ENCODE measurements around the gene EFNB2. TPM values are rescaled to one million over a fixed set of nuclear protein-coding genes. Genes with fewer than 3 reads are reported as not detected.

EFNB2 gene
- polyA plus RNA-seq, 1 donor from 2014 or later = 53.1 TPM

- Histone ChIP-seq H2AFZ (ENCODE audit: low read depth, low read length) (no peak overlapping the region), H3K27ac (ENCODE audit: low read length) (no peak overlapping the region), H3K27me3 (ENCODE audit: insufficient read depth, low read depth, low read length) (no peaks in the 10 kb centered on the region), H3K4me2 (ENCODE audit: low read length) (no peak overlapping the region), H4K20me1 (ENCODE audit: insufficient read depth) (no peaks in the 10 kb centered on the region), H3K9ac (ENCODE audit: low read length) (no peak overlapping the region), H3K4me3 (ENCODE audit: low read length) (no peak overlapping the region), H3K9me3 (ENCODE audit: low read length) (no peaks in the 10 kb centered on the region), H3K9me2 (ENCODE audit: insufficient read depth, low read length) (no peaks in the 10 kb centered on the region), H3K79me2 (replicated peaks; ENCODE audit: insufficient read depth, low read length) (peaks cover 74% of the 10 kb centered on the region), H3F3A (ENCODE audit: insufficient read depth, low read length, poor library complexity, severe bottlenecking) (no peaks in the 10 kb centered on the region), H3K36me3 (ENCODE audit: insufficient read depth, low read length) (peaks cover 13% of the 10 kb centered on the region)
- TF ChIP-seq EZH2 (IDR thresholded peaks at IDR 0.05; ENCODE audit: borderline replicate concordance, insufficient read depth, low read length, poor library complexity, severe bottlenecking) (no peak), REST (IDR thresholded peaks at IDR 0.05; ENCODE audit: borderline replicate concordance) (no peak), RAD21 (conservative IDR thresholded peaks at IDR 0.05) (no peak), MXI1 (conservative IDR thresholded peaks at IDR 0.05; ENCODE audit: poor library complexity, severe bottlenecking) (no peak), TAF1 (IDR thresholded peaks at IDR 0.05; ENCODE audit: low read depth) (no peak), SMC3 (conservative IDR thresholded peaks at IDR 0.05; ENCODE audit: poor library complexity) (no peak), EP300 (conservative IDR thresholded peaks at IDR 0.05; ENCODE audit: poor library complexity, severe bottlenecking) (no peak), POLR2AphosphoS5 (IDR thresholded peaks at IDR 0.05) (no peak)
- TF ChIP-seq, protein P1, sequence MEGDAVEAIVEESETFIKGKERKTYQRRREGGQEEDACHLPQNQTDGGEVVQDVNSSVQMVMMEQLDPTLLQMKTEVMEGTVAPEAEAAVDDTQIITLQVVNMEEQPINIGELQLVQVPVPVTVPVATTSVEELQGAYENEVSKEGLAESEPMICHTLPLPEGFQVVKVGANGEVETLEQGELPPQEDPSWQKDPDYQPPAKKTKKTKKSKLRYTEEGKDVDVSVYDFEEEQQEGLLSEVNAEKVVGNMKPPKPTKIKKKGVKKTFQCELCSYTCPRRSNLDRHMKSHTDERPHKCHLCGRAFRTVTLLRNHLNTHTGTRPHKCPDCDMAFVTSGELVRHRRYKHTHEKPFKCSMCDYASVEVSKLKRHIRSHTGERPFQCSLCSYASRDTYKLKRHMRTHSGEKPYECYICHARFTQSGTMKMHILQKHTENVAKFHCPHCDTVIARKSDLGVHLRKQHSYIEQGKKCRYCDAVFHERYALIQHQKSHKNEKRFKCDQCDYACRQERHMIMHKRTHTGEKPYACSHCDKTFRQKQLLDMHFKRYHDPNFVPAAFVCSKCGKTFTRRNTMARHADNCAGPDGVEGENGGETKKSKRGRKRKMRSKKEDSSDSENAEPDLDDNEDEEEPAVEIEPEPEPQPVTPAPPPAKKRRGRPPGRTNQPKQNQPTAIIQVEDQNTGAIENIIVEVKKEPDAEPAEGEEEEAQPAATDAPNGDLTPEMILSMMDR (IDR thresholded peaks at IDR 0.05; ENCODE audit: poor library complexity, severe bottlenecking) = no peak
These were observed 23.1 kb upstream of the EFNB2 start for GRCh38 chr13:106558527-106558926.

- TF ChIP-seq REST (IDR thresholded peaks at IDR 0.05; ENCODE audit: borderline replicate concordance) (no peak), EP300 (conservative IDR thresholded peaks at IDR 0.05; ENCODE audit: poor library complexity, severe bottlenecking) (no peak), POLR2AphosphoS5 (IDR thresholded peaks at IDR 0.05) (no peak), MXI1 (conservative IDR thresholded peaks at IDR 0.05; ENCODE audit: poor library complexity, severe bottlenecking) (no peak), TAF1 (IDR thresholded peaks at IDR 0.05; ENCODE audit: low read depth) (no peak), SMC3 (conservative IDR thresholded peaks at IDR 0.05; ENCODE audit: poor library complexity) (no peak), EZH2 (IDR thresholded peaks at IDR 0.05; ENCODE audit: borderline replicate concordance, insufficient read depth, low read length, poor library complexity, severe bottlenecking) (no peak), RAD21 (conservative IDR thresholded peaks at IDR 0.05) (no peak)
- TF ChIP-seq, protein P1 (IDR thresholded peaks at IDR 0.05; ENCODE audit: poor library complexity, severe bottlenecking) = no peak
- no peak overlapping the region for H2AFZ ChIP-seq (ENCODE audit: low read depth, low read length)
- no peaks in the 10 kb centered on the region for H3K9me2 ChIP-seq (ENCODE audit: insufficient read depth, low read length)
- no peak overlapping the region for H3K27ac ChIP-seq (ENCODE audit: low read length)
- H3K27me3 ChIP-seq (ENCODE audit: insufficient read depth, low read depth, low read length) = no peaks in the 10 kb centered on the region
- H3K9ac ChIP-seq (ENCODE audit: low read length) = no peak overlapping the region
- no peaks in the 10 kb centered on the region for H3K9me3 ChIP-seq (ENCODE audit: low read length)
- no peaks in the 10 kb centered on the region for H4K20me1 ChIP-seq (ENCODE audit: insufficient read depth)
- no peaks in the 10 kb centered on the region for H3F3A ChIP-seq (ENCODE audit: insufficient read depth, low read length, poor library complexity, severe bottlenecking)
- peaks cover 13% of the 10 kb centered on the region for H3K36me3 ChIP-seq (ENCODE audit: insufficient read depth, low read length)
- no peak overlapping the region for H3K4me3 ChIP-seq (ENCODE audit: low read length)
- peaks cover 57% of the 10 kb centered on the region for H3K79me2 ChIP-seq (replicated peaks; ENCODE audit: insufficient read depth, low read length)
- no peak overlapping the region for H3K4me2 ChIP-seq (ENCODE audit: low read length)
These were observed 20.3 kb upstream of the EFNB2 start for GRCh38 chr13:106555631-106556328.

Data from neural cell (in vitro differentiated cells).